SK-N-SH treated with all-trans-retinoic acid at 6 μM for 48 hours (cell line): ENCODE measurements around the gene SEMA3F.

Experiments used
- ATAC-seq: fragments of 200-7000 bp; cut with Tn5 transposase; 3 replicates; pipeline ENCODE4 v1.9.1; 2020; ENCODE audit warnings: mild to moderate bottlenecking, moderate library complexity
- ARNTL ChIP-seq: fragments of 450-650 bp; formaldehyde crosslinking; IDR thresholded peaks from 2 replicates; pipeline ENCODE4 v1.5.0; 2020; ENCODE audit warnings: low read depth, mild to moderate bottlenecking, moderate library complexity, borderline replicate concordance
- BACH2 ChIP-seq: fragments of 250-450 bp; sonication (Bioruptor Pico); IDR thresholded peaks from 2 replicates; pipeline ENCODE4 v1.9.0; 2021; ENCODE audit warnings: mild to moderate bottlenecking, borderline replicate concordance
- CSDC2 ChIP-seq: fragments of 250-450 bp; sonication (Bioruptor Pico); IDR thresholded peaks from 2 replicates; pipeline ENCODE4 v1.5.0; 2020; ENCODE audit warnings: mild to moderate bottlenecking, moderate library complexity
- ESRRG ChIP-seq: fragments of 250-450 bp; sonication (Bioruptor Pico); IDR thresholded peaks from 2 replicates; pipeline ENCODE4 v1.6.1; 2021; ENCODE audit warnings: mild to moderate bottlenecking
- GLIS3 ChIP-seq: fragments of 250-450 bp; sonication (Bioruptor Pico); IDR thresholded peaks from 2 replicates; pipeline ENCODE4 v1.5.0; 2020; ENCODE audit warnings: mild to moderate bottlenecking, moderate library complexity
- ISL1 ChIP-seq: fragments of 250-450 bp; sonication (Bioruptor Pico); IDR thresholded peaks from 2 replicates; pipeline ENCODE4 v2.1.2; 2022; ENCODE audit warnings: mild to moderate bottlenecking, moderate library complexity
- PPARA ChIP-seq: fragments of 250-450 bp; sonication (Bioruptor Pico); IDR thresholded peaks from 2 replicates; pipeline ENCODE4 v1.5.0; 2020; ENCODE audit warnings: mild to moderate bottlenecking, borderline replicate concordance
- RARB ChIP-seq: fragments of 250-450 bp; sonication (Bioruptor Pico); IDR thresholded peaks from 2 replicates; pipeline ENCODE4 v1.8.0; 2021; ENCODE audit warnings: mild to moderate bottlenecking, moderate library complexity
- SNAI2 ChIP-seq: fragments of 250-450 bp; sonication (Bioruptor Pico); IDR thresholded peaks from 2 replicates; pipeline ENCODE4 v1.5.0; 2020; ENCODE audit warnings: mild to moderate bottlenecking, moderate library complexity
- TCF4 ChIP-seq: fragments of 250-450 bp; sonication (Bioruptor Pico); IDR thresholded peaks from 2 replicates; pipeline ENCODE4 v1.8.0; 2021; ENCODE audit warnings: mild to moderate bottlenecking, moderate library complexity, borderline replicate concordance
- TOX ChIP-seq: fragments of 250-450 bp; sonication (Bioruptor Pico); IDR thresholded peaks from 2 replicates; pipeline ENCODE4 v1.8.0; 2021; ENCODE audit warnings: mild to moderate bottlenecking, moderate library complexity, borderline replicate concordance
- ZC3H10 ChIP-seq: fragments of 250-450 bp; sonication (Bioruptor Pico); IDR thresholded peaks from 2 replicates; pipeline ENCODE4 v1.5.1; 2021; ENCODE audit warnings: mild to moderate bottlenecking, moderate library complexity
- ZFP3 ChIP-seq: fragments of 250-450 bp; sonication (Bioruptor Pico); IDR thresholded peaks from 2 replicates; pipeline ENCODE4 v1.5.0; 2020; ENCODE audit warnings: mild to moderate bottlenecking, moderate library complexity
- ZFP30 ChIP-seq: fragments of 450-650 bp; formaldehyde crosslinking; IDR thresholded peaks from 2 replicates; pipeline ENCODE4 v1.5.0; 2022; ENCODE audit warnings: mild to moderate bottlenecking, moderate library complexity
- ZNF70 ChIP-seq: fragments of 450-650 bp; formaldehyde crosslinking; IDR thresholded peaks from 2 replicates; pipeline ENCODE4 v1.5.0; 2020; ENCODE audit warnings: mild to moderate bottlenecking, moderate library complexity
- TF ChIP-seq, protein P1 (sequence below): fragments of 250-450 bp; sonication (Bioruptor Pico); IDR thresholded peaks from 2 replicates; pipeline ENCODE4 v1.8.0; 2020; ENCODE audit warnings: mild to moderate bottlenecking, moderate library complexity, borderline replicate concordance
- TF ChIP-seq, protein P2 (sequence below): fragments of 250-450 bp; sonication (Bioruptor Pico); IDR thresholded peaks from 2 replicates; pipeline ENCODE4 v1.5.0; 2020; ENCODE audit warnings: mild to moderate bottlenecking, moderate library complexity
- TF ChIP-seq, protein P3 (sequence below): fragments of 250-450 bp; sonication (Bioruptor Pico); IDR thresholded peaks from 2 replicates; pipeline ENCODE4 v1.5.1; 2021; ENCODE audit warnings: mild to moderate bottlenecking, moderate library complexity
- TF ChIP-seq, protein P4 (sequence below): fragments of 250-450 bp; sonication (Bioruptor Pico); IDR thresholded peaks from 2 replicates; pipeline ENCODE4 v1.8.0; 2021; ENCODE audit warnings: low read depth, mild to moderate bottlenecking, moderate library complexity, borderline replicate concordance
- TF ChIP-seq, protein P5 (sequence below): fragments of 250-450 bp; sonication (Bioruptor Pico); IDR thresholded peaks from 2 replicates; pipeline ENCODE4 v1.5.1; 2020; ENCODE audit warnings: low read depth, mild to moderate bottlenecking, moderate library complexity

SEMA3F gene

DNA sequence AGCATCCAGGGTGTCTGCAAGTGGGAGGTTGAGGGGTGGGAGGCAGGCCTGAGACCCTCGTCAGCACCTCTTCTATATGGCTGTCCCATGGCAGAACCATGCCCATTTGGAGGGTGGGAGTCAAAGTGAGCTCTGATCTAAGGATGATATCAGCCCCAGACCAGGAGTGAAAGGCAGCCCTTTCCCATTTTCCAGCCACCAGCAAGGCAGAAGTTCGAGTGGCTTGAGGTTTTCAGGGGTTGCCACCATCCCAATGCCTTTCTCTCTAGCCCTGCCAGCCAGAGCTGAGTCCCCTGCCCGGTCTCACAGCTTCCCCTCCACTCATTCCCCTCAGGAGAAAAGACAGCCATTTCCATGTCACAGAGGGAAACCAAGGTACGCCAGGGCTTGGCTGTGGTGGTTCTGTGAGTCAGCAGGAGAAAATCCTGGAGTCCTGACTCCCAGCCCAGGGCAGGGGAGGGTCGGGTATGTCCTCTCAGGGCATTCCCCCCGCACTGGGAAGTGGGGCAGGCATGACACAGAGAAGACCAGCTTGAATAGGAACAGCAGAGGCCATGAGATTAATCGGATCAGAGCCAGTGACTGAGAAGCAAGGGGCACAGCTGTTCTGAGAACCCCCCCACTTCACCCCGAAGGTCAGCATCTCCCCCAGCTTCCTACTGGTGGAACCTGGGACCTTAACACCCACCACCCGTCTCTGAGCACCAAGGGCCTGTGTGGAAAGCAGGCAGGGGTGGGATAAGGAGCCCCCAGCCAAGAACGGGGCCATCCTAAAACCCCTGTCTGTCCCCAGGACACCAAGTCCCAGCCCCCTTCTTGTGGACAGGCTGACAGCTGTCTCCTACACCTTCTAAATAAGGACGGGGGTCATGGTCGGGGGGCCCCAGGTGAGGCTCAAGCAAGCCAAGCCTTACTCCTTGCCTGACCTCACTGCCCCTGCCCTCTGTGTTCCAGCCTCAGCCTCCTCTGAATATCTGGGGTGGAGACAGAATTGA, 49.0 kb downstream of the SEMA3F start (continued):
- TF ChIP-seq, protein P1, sequence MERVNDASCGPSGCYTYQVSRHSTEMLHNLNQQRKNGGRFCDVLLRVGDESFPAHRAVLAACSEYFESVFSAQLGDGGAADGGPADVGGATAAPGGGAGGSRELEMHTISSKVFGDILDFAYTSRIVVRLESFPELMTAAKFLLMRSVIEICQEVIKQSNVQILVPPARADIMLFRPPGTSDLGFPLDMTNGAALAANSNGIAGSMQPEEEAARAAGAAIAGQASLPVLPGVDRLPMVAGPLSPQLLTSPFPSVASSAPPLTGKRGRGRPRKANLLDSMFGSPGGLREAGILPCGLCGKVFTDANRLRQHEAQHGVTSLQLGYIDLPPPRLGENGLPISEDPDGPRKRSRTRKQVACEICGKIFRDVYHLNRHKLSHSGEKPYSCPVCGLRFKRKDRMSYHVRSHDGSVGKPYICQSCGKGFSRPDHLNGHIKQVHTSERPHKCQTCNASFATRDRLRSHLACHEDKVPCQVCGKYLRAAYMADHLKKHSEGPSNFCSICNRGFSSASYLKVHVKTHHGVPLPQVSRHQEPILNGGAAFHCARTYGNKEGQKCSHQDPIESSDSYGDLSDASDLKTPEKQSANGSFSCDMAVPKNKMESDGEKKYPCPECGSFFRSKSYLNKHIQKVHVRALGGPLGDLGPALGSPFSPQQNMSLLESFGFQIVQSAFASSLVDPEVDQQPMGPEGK, result no peak
- TF ChIP-seq ZFP30 (CRISPR knock-in tag), result no peak

DNA sequence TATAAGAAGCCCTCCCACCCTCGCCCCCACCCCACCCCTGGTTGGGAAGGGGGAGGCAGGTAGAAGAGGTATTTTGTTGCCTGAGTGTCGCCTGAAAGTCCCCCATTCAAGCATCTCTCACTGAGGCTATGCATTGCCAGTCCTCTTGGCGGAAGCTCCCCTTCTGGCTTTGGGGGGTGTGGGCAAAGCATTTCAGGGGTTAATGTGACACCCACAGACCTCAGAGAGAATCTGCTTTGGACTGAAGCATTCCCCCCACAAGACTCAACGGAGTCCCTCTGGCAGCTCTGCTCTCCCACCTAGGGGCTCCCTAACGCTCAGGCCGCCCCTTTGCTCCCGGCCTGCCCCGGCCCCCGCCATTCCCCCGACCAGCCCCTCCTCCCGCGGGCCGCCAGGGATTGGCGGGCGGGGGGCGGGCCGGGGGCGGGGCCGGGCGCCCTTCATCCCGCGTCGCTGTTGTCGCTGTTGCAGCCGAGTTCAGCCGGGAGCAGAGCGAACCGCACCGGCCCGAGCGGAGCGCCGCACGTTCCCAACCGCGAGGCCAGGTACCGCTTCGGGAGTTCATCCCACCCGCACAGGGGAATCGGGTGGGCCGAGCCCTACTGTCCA, 49.8 kb downstream of the SEMA3F start, which contains the start of gene SLC38A3:
Gene SLC38A3 (plus strand): TSS at position 468 of the 609 bp plus-strand sequence. CDS start 8,929 bp downstream, outside the sequence.
- ATAC-seq, result peak; percentile 63
- no peak for TF ChIP-seq SNAI2
- TF ChIP-seq, protein P2, sequence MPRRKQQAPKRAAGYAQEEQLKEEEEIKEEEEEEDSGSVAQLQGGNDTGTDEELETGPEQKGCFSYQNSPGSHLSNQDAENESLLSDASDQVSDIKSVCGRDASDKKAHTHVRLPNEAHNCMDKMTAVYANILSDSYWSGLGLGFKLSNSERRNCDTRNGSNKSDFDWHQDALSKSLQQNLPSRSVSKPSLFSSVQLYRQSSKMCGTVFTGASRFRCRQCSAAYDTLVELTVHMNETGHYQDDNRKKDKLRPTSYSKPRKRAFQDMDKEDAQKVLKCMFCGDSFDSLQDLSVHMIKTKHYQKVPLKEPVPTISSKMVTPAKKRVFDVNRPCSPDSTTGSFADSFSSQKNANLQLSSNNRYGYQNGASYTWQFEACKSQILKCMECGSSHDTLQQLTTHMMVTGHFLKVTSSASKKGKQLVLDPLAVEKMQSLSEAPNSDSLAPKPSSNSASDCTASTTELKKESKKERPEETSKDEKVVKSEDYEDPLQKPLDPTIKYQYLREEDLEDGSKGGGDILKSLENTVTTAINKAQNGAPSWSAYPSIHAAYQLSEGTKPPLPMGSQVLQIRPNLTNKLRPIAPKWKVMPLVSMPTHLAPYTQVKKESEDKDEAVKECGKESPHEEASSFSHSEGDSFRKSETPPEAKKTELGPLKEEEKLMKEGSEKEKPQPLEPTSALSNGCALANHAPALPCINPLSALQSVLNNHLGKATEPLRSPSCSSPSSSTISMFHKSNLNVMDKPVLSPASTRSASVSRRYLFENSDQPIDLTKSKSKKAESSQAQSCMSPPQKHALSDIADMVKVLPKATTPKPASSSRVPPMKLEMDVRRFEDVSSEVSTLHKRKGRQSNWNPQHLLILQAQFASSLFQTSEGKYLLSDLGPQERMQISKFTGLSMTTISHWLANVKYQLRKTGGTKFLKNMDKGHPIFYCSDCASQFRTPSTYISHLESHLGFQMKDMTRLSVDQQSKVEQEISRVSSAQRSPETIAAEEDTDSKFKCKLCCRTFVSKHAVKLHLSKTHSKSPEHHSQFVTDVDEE, result no peak
- TF ChIP-seq, protein P3, sequence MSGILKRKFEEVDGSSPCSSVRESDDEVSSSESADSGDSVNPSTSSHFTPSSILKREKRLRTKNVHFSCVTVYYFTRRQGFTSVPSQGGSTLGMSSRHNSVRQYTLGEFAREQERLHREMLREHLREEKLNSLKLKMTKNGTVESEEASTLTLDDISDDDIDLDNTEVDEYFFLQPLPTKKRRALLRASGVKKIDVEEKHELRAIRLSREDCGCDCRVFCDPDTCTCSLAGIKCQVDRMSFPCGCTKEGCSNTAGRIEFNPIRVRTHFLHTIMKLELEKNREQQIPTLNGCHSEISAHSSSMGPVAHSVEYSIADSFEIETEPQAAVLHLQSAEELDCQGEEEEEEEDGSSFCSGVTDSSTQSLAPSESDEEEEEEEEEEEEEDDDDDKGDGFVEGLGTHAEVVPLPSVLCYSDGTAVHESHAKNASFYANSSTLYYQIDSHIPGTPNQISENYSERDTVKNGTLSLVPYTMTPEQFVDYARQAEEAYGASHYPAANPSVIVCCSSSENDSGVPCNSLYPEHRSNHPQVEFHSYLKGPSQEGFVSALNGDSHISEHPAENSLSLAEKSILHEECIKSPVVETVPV (CRISPR knock-in tag), result no peak
- no peak for TF ChIP-seq ZC3H10 (CRISPR knock-in tag)
- TF ChIP-seq, protein P4, sequence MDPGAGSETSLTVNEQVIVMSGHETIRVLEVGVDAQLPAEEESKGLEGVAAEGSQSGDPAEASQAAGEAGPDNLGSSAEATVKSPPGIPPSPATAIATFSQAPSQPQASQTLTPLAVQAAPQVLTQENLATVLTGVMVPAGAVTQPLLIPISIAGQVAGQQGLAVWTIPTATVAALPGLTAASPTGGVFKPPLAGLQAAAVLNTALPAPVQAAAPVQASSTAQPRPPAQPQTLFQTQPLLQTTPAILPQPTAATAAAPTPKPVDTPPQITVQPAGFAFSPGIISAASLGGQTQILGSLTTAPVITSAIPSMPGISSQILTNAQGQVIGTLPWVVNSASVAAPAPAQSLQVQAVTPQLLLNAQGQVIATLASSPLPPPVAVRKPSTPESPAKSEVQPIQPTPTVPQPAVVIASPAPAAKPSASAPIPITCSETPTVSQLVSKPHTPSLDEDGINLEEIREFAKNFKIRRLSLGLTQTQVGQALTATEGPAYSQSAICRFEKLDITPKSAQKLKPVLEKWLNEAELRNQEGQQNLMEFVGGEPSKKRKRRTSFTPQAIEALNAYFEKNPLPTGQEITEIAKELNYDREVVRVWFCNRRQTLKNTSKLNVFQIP, result no peak
- TF ChIP-seq ARNTL, result no peak
- TF ChIP-seq RARB (CRISPR knock-in tag), result no peak
- no peak for TF ChIP-seq TCF4
- no peak for TF ChIP-seq PPARA (CRISPR knock-in tag)

DNA sequence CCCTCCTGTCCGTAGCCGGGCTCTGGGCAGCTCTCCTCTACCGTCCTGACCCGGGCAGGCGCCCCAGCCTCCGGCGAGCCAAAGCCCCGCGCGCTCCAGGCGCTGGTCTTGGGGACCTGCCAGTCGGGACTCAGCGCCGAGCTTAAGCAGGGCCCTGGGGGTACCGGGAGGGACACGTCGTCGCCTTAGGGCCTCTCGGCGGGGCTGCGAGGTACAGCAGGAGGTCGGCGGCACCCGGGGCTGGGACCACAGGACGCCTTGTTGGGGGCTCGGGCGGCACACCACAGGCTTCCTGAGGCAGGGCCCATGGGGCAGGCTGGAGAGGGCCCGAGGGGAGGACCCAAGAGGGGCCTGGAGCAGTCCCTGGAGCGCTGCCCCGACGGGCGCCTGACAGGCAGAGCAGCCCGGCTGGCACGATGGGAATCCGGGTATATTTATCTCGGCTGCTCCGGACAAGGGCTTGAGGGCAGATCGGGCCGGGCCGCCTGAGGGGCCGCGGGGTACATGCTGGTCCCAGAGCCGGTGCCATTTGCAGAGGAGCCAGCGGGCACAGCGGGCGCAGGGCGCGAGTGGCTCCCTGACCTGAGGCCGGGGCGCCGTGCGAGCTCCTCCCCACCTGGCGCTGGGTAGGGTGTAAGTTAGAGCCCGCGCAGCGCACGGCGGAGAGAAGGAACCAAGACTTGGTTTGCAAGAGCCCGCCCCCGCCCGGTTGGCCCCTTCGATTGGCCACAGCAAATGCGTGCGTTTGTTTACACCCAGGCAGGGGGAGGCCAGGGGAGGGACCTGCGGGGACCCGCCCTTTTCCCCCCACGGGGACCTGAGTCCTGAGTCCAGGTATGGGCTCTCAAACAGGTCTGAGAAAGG, 50.5 kb downstream of the SEMA3F start:
- ATAC-seq, result peak; percentile 64
- TF ChIP-seq TOX (CRISPR knock-in tag) (no peak), ZFP3 (CRISPR knock-in tag) (no peak), RARB (CRISPR knock-in tag) (no peak), PPARA (CRISPR knock-in tag) (no peak), ZFP30 (CRISPR knock-in tag) (no peak), GLIS3 (CRISPR knock-in tag) (no peak), ESRRG (CRISPR knock-in tag) (no peak), ZNF70 (CRISPR knock-in tag) (no peak), BACH2 (no peak), ISL1 (CRISPR knock-in tag) (no peak), CSDC2 (no peak)
- TF ChIP-seq, protein P5, sequence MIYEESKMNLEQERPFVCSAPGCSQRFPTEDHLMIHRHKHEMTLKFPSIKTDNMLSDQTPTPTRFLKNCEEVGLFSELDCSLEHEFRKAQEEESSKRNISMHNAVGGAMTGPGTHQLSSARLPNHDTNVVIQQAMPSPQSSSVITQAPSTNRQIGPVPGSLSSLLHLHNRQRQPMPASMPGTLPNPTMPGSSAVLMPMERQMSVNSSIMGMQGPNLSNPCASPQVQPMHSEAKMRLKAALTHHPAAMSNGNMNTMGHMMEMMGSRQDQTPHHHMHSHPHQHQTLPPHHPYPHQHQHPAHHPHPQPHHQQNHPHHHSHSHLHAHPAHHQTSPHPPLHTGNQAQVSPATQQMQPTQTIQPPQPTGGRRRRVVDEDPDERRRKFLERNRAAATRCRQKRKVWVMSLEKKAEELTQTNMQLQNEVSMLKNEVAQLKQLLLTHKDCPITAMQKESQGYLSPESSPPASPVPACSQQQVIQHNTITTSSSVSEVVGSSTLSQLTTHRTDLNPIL, result no peak
- TF ChIP-seq, protein P2, result no peak
- TF ChIP-seq, protein P4, result no peak
